Endothelial cell of umbilical vein (primary cell): ENCODE data around the gene ADCY5. TPM values are rescaled to one million over a fixed set of nuclear protein-coding genes. Genes with fewer than 3 reads are reported as not detected.

ENCODE experiments used
- BruUV-seq: library from RNA; stranded (reverse); fragments of 400-500 nt; replicated peaks from 2 replicates; lab custom pipeline; 2021; lab: Mats Ljungman, UMichigan
- CTCF ChIA-PET: fragments of 300-600, 350-600 bp; sonication (Branson Sonifier 250); formaldehyde crosslinking; loops from one replicate; lab custom pipeline; 2021; ENCODE audit warnings: antibody characterized with exemption, inconsistent platforms; lab: Charles Lee
- POLR2A ChIA-PET: fragments of 300-600, 350-600 bp; sonication (Branson Sonifier 250); formaldehyde crosslinking; loops from one replicate; lab custom pipeline; 2021; ENCODE audit warnings: antibody characterized with exemption, inconsistent platforms; lab: Charles Lee
- DNase-seq: peaks from one replicate; pipeline ENCODE4 v3.0.0-alpha.2; 2011; ENCODE audit warnings: low read depth, low spot score
- FAIRE-seq: peaks from 2 replicates; lab custom pipeline; 2011; peaks lifted over from hg19 to GRCh38; lab: Jason Lieb, UNC
- H2AFZ ChIP-seq: 2 replicates; pipeline ENCODE4 v1.6.0; 2012; ENCODE audit warnings: low read depth, low read length, control low read depth, inconsistent platforms
- H3K27ac ChIP-seq: 2 replicates; pipeline ENCODE4 v1.5.1; 2011; ENCODE audit warnings: low read depth, mild to moderate bottlenecking, control low read depth, low read length, moderate library complexity; ENCODE audit not compliant: insufficient read depth
- H3K27me3 ChIP-seq, 2 experiments: 2 replicates each; pipeline versions ENCODE4 v1.6.0 to v1.6.1; 2011; ENCODE audit warnings: low read length in 2 of 2, mixed read lengths in 1 of 2; ENCODE audit not compliant: control insufficient read depth in 2 of 2, insufficient read depth in 2 of 2
- H3K36me3 ChIP-seq, 2 experiments: 2 replicates in 1 of 2; 3 replicates in 1 of 2; pipeline ENCODE4 v1.5.1; 2011; ENCODE audit warnings: low read length in 2 of 2, mild to moderate bottlenecking in 1 of 2, moderate library complexity in 1 of 2; ENCODE audit not compliant: control insufficient read depth in 2 of 2, insufficient read depth in 2 of 2; ENCODE audit errors: extremely low read depth in 1 of 2
- H3K4me1 ChIP-seq: 3 replicates; pipeline ENCODE4 v1.5.1; 2011; ENCODE audit warnings: mild to moderate bottlenecking, low read length; ENCODE audit not compliant: control insufficient read depth, insufficient read depth; ENCODE audit errors: extremely low read depth
- H3K4me2 ChIP-seq: 2 replicates; pipeline ENCODE4 v1.6.1; 2011; ENCODE audit warnings: low read length, control low read depth, mixed read lengths; ENCODE audit not compliant: insufficient read depth
- H3K4me3 ChIP-seq, 3 experiments: fragments of 200-600 bp in 1 of 3; sonication (generic), shearing (Covaris generic) in 1 of 3; replicated peaks in 1 of 3; 2 replicates each; pipeline ENCODE4 v1.5.1; 2011 to 2016; ENCODE audit warnings: control low read depth in 3 of 3, low read length in 3 of 3, mild to moderate bottlenecking in 2 of 3, inconsistent platforms in 1 of 3, low read depth in 1 of 3, moderate library complexity in 1 of 3; ENCODE audit not compliant: insufficient read depth in 1 of 3
- H3K79me2 ChIP-seq: 2 replicates; pipeline ENCODE4 v1.6.0; 2012; ENCODE audit warnings: low read length, inconsistent platforms; ENCODE audit not compliant: control insufficient read depth, insufficient read depth
- H3K9ac ChIP-seq: replicated peaks from 2 replicates; pipeline ENCODE3; 2011; ENCODE audit warnings: low read length, control low read depth; ENCODE audit not compliant: insufficient read depth; ENCODE audit errors: extremely low read depth
- H3K9me1 ChIP-seq: replicated peaks from 3 replicates; pipeline ENCODE4 v1.6.0; 2011; ENCODE audit warnings: mild to moderate bottlenecking, low read length; ENCODE audit not compliant: control insufficient read depth, insufficient read depth; ENCODE audit errors: extremely low read depth
- H3K9me3 ChIP-seq: replicated peaks from 2 replicates; pipeline ENCODE4 v1.5.1; 2012; ENCODE audit warnings: low read length, inconsistent platforms; ENCODE audit not compliant: control insufficient read depth, insufficient read depth
- H4K20me1 ChIP-seq: replicated peaks from 2 replicates; pipeline ENCODE3; 2011; ENCODE audit warnings: mild to moderate bottlenecking, low read length; ENCODE audit not compliant: control insufficient read depth, insufficient read depth; ENCODE audit errors: extremely low read depth
- EZH2 ChIP-seq: IDR thresholded peaks from 2 replicates; pipeline ENCODE4 v1.6.1; 2012; ENCODE audit warnings: borderline replicate concordance, low read depth, mild to moderate bottlenecking, moderate library complexity, low read length, inconsistent platforms; ENCODE audit not compliant: severe bottlenecking
- FOS ChIP-seq: IDR thresholded peaks from 2 replicates; pipeline ENCODE4 v1.6.1; 2011; ENCODE audit warnings: mild to moderate bottlenecking, low read length, moderate library complexity, borderline replicate concordance; ENCODE audit not compliant: insufficient read depth
- GATA2 ChIP-seq: IDR thresholded peaks from 2 replicates; pipeline ENCODE4 v1.7.0; 2011; ENCODE audit warnings: low read depth, mild to moderate bottlenecking, moderate library complexity, mixed read lengths, low read length; ENCODE audit not compliant: insufficient read length, insufficient read depth
- JUN ChIP-seq: IDR thresholded peaks from 2 replicates; pipeline ENCODE4 v1.6.1; 2011; ENCODE audit warnings: borderline replicate concordance, low read depth; ENCODE audit not compliant: insufficient read length, insufficient read depth
- MAX ChIP-seq: IDR thresholded peaks from 2 replicates; pipeline ENCODE4 v1.6.1; 2011; ENCODE audit not compliant: insufficient read depth, insufficient read length
- MYC ChIP-seq: IDR thresholded peaks from one replicate; pipeline ENCODE4 v1.6.1; 2011; ENCODE audit warnings: mild to moderate bottlenecking, low read depth, low read length
- POLR2AphosphoS5 ChIP-seq: IDR thresholded peaks from 2 replicates; pipeline ENCODE4 v1.6.1; 2012; ENCODE audit warnings: low read depth, mild to moderate bottlenecking, control low read depth, low read length, moderate library complexity; ENCODE audit not compliant: insufficient read depth
- dilution Hi-C: fragments of 300-500 bp; cut with MboI; formaldehyde crosslinking; loops from one replicate; pipeline ENCODE4 v1.15.0; 2019; ENCODE audit warnings: low sequenced_read_pairs; ENCODE audit not compliant: extremely low pct_ligation_motif_present
- intact Hi-C: fragments of 100-400 bp; cut with micrococcal nuclease; formaldehyde crosslinking; loops from one replicate; pipeline ENCODE4 v1.10.0; 2022
- polyA plus RNA-seq, 4 experiments: library from polyadenylated mRNA; depleted of rRNA in 3 of 4; stranded (reverse) in 3 of 4; unstranded in 1 of 4; fragments of >200 nt; gene quantifications; 2 replicates each; pipeline versions ENCODE4 v1.2.1 to v1.2.3, GENCODE V29; 2011 to 2012; ENCODE audit warnings: missing spikeins in 1 of 4
- total RNA-seq: library from RNA; stranded (reverse); gene quantifications from 2 replicates; pipeline ENCODE4 v1.2.3, GENCODE V29; 2021
- TF ChIP-seq, protein P1 (sequence below), 2 donors: IDR thresholded peaks; 1 replicate in 1 of 2; 2 replicates in 1 of 2; pipeline ENCODE4 v1.5.1; 2011; ENCODE audit warnings: low read length in 2 of 2, mild to moderate bottlenecking in 2 of 2, moderate library complexity in 2 of 2, control low read depth in 1 of 2, inconsistent platforms in 1 of 2, low read depth in 1 of 2; ENCODE audit not compliant: insufficient read depth in 1 of 2; ENCODE audit errors: extremely low read depth in 1 of 2

ADCY5 gene
- total and polyA plus RNA-seq, 2 donors (not counting 3 experiments of a cell fraction or from before 2014, with no cell fraction given): 0.01 TPM; not detected in 1

- no peaks in the 10 kb centered on the region for H3K79me2 ChIP-seq
- H3K4me2 ChIP-seq: no peak overlapping the region
- H3K27ac ChIP-seq: no peak overlapping the region
- CTCF ChIA-PET: no interaction called here
- no peaks in the 10 kb centered on the region for H3K36me3 ChIP-seq
- no peak overlapping the region for H3K9ac ChIP-seq
- H2AFZ ChIP-seq: no peak overlapping the region
- no peaks in the 10 kb centered on the region for H3K9me1 ChIP-seq
- no peak for TF ChIP-seq MYC
- TF ChIP-seq EZH2: no peak
- no peak for TF ChIP-seq GATA2
- no peak for TF ChIP-seq FOS
- TF ChIP-seq POLR2AphosphoS5: no peak
- TF ChIP-seq MAX: no peak
- TF ChIP-seq, protein P1, sequence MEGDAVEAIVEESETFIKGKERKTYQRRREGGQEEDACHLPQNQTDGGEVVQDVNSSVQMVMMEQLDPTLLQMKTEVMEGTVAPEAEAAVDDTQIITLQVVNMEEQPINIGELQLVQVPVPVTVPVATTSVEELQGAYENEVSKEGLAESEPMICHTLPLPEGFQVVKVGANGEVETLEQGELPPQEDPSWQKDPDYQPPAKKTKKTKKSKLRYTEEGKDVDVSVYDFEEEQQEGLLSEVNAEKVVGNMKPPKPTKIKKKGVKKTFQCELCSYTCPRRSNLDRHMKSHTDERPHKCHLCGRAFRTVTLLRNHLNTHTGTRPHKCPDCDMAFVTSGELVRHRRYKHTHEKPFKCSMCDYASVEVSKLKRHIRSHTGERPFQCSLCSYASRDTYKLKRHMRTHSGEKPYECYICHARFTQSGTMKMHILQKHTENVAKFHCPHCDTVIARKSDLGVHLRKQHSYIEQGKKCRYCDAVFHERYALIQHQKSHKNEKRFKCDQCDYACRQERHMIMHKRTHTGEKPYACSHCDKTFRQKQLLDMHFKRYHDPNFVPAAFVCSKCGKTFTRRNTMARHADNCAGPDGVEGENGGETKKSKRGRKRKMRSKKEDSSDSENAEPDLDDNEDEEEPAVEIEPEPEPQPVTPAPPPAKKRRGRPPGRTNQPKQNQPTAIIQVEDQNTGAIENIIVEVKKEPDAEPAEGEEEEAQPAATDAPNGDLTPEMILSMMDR (IDR thresholded peaks at IDR 0.05; ENCODE audit: extremely low read depth in 1 of 2, insufficient read depth in 1 of 2, low read depth in 1 of 2, low read length in 2 of 2): no peak
- no peak for TF ChIP-seq JUN
- peaks cover 0 to 6% of the 10 kb centered on the region in 2 experiments for H3K27me3 ChIP-seq
- H3K9me3 ChIP-seq: no peaks in the 10 kb centered on the region
- POLR2A ChIA-PET: no interaction called here
- no peaks in the 10 kb centered on the region for H3K4me1 ChIP-seq
- dilution Hi-C loops: no loop called here
- no peaks in the 10 kb centered on the region for H4K20me1 ChIP-seq
- no peak for DNase-seq
- no peak for FAIRE-seq
- no peak overlapping the region for H3K4me3 ChIP-seq
- intact Hi-C loops: no loop called here
- BruUV-seq: no TSS peak
These were observed 62.3 kb downstream of the ADCY5 start for GRCh38 chr3:123386477-123387040.
